HepG2 (cell line): ENCODE data around the gene HEMK1. TPM values are rescaled to one million over a fixed set of nuclear protein-coding genes. Genes with fewer than 3 reads are reported as not detected.

Experiments
- AKAP8 ChIP-seq: sonication (generic); formaldehyde crosslinking; IDR thresholded peaks from 2 replicates; pipeline ENCODE4 v1.5.1; 2020; ENCODE audit warnings: mild to moderate bottlenecking, missing genetic modification reagents
- ETV6 ChIP-seq: sonication (generic); formaldehyde crosslinking; conservative IDR thresholded peaks from 2 replicates; pipeline ENCODE4 v1.4.0; 2020; ENCODE audit warnings: missing genetic modification reagents
- FOXK2 ChIP-seq: fragments of 450-650 bp; IDR thresholded peaks from 2 replicates; pipeline ENCODE4 v1.6.1; 2016
- ISX ChIP-seq: sonication (generic); formaldehyde crosslinking; conservative IDR thresholded peaks from 2 replicates; pipeline ENCODE4 v1.5.0; 2020; ENCODE audit warnings: missing genetic modification reagents
- KDM5B ChIP-seq: sonication (generic); formaldehyde crosslinking; IDR thresholded peaks from 2 replicates; pipeline ENCODE4 v1.4.0; 2020; ENCODE audit warnings: missing genetic modification reagents, mild to moderate bottlenecking, borderline replicate concordance
- KMT2A ChIP-seq: sonication (generic); formaldehyde crosslinking; IDR thresholded peaks from 2 replicates; pipeline ENCODE4 v1.4.0; 2020; ENCODE audit warnings: missing genetic modification reagents
- RXRB ChIP-seq: IDR thresholded peaks from 2 replicates; pipeline ENCODE4 v1.6.1; 2016; ENCODE audit warnings: borderline replicate concordance, missing genetic modification reagents, missing compliant biosample characterization
- SALL2 ChIP-seq: sonication (generic); formaldehyde crosslinking; IDR thresholded peaks from 2 replicates; pipeline ENCODE4 v1.8.1; 2023; ENCODE audit warnings: mild to moderate bottlenecking, missing genetic modification reagents, inconsistent platforms
- STAG1 ChIP-seq: sonication (generic); formaldehyde crosslinking; IDR thresholded peaks from 2 replicates; pipeline ENCODE4 v1.4.0; 2020; ENCODE audit warnings: missing genetic modification reagents
- STAT5B ChIP-seq: sonication (generic); formaldehyde crosslinking; IDR thresholded peaks from 2 replicates; pipeline ENCODE4 v1.4.0; 2020; ENCODE audit warnings: missing genetic modification reagents
- ZBTB7A ChIP-seq: sonication (generic); formaldehyde crosslinking; IDR thresholded peaks from 2 replicates; pipeline ENCODE4 v1.8.0; 2022; ENCODE audit warnings: mild to moderate bottlenecking, missing genetic modification reagents
- ZMAT3 ChIP-seq: sonication (generic); formaldehyde crosslinking; conservative IDR thresholded peaks from 2 replicates; pipeline ENCODE4 v1.7.0; 2021; ENCODE audit warnings: missing genetic modification reagents
- ZNF101 ChIP-seq: sonication (generic); formaldehyde crosslinking; IDR thresholded peaks from 2 replicates; pipeline ENCODE4 v1.4.0; 2020; ENCODE audit warnings: mild to moderate bottlenecking, low read depth, missing genetic modification reagents, borderline replicate concordance
- ZNF7 ChIP-seq: IDR thresholded peaks from 2 replicates; pipeline ENCODE4 v1.6.1; 2016; ENCODE audit warnings: missing biosample characterization, missing genetic modification reagents
- ZNF75D ChIP-seq: sonication (generic); formaldehyde crosslinking; IDR thresholded peaks from 2 replicates; pipeline ENCODE4 v1.8.1; 2023; ENCODE audit warnings: missing genetic modification reagents, mild to moderate bottlenecking, borderline replicate concordance
- polyA plus RNA-seq, 8 experiments: library from polyadenylated mRNA; depleted of rRNA in 3 of 8; stranded (reverse) in 7 of 8; unstranded in 1 of 8; fragments of >200 nt; fragmentation: Illumina TruSeq in 4 of 8; extraction: Trizol in 4 of 8; gene quantifications; 2 replicates each; pipeline versions ENCODE4 v1.2.1 to v1.2.3, GENCODE V29; 2011 to 2016; ENCODE audit warnings: low read depth in 4 of 8, missing spikeins in 1 of 8, mixed read lengths in 1 of 8; ENCODE audit not compliant: insufficient read depth in 1 of 8
- total RNA-seq, 5 experiments: library from RNA; depleted of rRNA; stranded (reverse); fragments of >200 nt; fragmentation: Illumina TruSeq; extraction: Trizol; gene quantifications; 2 replicates each; pipeline ENCODE4 v1.2.3, GENCODE V29; 2016; ENCODE audit warnings: low read depth in 1 of 5
- TF ChIP-seq, protein P1 (sequence below): sonication (generic); formaldehyde crosslinking; IDR thresholded peaks from 2 replicates; pipeline ENCODE4 v1.4.0; 2020; ENCODE audit warnings: mild to moderate bottlenecking, missing genetic modification reagents
- TF ChIP-seq, protein P2 (sequence below): sonication (generic); formaldehyde crosslinking; IDR thresholded peaks from 2 replicates; pipeline ENCODE4 v1.9.0; 2022; ENCODE audit warnings: missing genetic modification reagents, mild to moderate bottlenecking, borderline replicate concordance

HEMK1 gene
- total and polyA plus RNA-seq, 2 of the 13 experiments (the other 11 are each of a cell fraction or from before 2014, with no cell fraction given), result 9.8 to 12.6 TPM

DNA sequence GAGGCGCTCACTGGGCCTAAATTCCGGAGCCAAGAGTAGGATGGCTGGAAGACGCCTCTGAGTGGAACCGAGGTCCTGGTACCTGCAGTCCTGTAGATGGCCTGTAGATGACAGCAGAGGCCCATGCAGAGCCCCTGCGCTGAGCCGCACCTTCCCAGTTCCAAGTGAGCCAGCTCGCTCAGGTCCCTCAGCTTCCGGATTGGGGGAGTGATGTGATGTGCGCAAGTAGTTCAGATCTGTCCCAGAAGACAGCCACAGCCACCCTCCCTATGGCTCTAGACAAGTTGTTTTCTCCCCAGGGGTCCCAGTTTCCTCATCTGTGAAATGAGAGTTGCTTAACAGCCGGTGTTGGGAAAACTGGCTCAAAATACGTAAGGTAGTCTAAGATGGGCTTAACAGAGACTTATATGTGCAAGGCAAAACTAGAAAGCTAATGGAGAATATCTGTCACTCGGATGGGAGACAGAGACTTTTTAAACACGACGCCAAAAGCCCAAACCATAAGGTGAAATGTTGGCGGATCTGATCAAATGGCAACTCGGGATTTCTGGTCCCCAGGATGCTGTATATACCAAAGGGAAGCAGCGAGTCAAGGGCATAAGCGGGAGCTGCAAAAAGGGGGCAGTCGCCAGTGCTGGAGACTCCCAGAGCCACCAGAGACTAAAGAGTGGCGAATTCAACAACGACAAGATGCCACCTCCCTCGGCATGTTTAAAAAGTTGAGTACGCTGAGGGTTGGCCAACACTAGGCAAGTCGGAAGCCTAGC, 46.9 kb downstream of the HEMK1 start (continued):
- no peak for TF ChIP-seq ZNF7 (CRISPR knock-in tag)
- TF ChIP-seq AKAP8 (CRISPR knock-in tag), result no peak
- no peak for TF ChIP-seq ISX (CRISPR knock-in tag)
- TF ChIP-seq, protein P1, sequence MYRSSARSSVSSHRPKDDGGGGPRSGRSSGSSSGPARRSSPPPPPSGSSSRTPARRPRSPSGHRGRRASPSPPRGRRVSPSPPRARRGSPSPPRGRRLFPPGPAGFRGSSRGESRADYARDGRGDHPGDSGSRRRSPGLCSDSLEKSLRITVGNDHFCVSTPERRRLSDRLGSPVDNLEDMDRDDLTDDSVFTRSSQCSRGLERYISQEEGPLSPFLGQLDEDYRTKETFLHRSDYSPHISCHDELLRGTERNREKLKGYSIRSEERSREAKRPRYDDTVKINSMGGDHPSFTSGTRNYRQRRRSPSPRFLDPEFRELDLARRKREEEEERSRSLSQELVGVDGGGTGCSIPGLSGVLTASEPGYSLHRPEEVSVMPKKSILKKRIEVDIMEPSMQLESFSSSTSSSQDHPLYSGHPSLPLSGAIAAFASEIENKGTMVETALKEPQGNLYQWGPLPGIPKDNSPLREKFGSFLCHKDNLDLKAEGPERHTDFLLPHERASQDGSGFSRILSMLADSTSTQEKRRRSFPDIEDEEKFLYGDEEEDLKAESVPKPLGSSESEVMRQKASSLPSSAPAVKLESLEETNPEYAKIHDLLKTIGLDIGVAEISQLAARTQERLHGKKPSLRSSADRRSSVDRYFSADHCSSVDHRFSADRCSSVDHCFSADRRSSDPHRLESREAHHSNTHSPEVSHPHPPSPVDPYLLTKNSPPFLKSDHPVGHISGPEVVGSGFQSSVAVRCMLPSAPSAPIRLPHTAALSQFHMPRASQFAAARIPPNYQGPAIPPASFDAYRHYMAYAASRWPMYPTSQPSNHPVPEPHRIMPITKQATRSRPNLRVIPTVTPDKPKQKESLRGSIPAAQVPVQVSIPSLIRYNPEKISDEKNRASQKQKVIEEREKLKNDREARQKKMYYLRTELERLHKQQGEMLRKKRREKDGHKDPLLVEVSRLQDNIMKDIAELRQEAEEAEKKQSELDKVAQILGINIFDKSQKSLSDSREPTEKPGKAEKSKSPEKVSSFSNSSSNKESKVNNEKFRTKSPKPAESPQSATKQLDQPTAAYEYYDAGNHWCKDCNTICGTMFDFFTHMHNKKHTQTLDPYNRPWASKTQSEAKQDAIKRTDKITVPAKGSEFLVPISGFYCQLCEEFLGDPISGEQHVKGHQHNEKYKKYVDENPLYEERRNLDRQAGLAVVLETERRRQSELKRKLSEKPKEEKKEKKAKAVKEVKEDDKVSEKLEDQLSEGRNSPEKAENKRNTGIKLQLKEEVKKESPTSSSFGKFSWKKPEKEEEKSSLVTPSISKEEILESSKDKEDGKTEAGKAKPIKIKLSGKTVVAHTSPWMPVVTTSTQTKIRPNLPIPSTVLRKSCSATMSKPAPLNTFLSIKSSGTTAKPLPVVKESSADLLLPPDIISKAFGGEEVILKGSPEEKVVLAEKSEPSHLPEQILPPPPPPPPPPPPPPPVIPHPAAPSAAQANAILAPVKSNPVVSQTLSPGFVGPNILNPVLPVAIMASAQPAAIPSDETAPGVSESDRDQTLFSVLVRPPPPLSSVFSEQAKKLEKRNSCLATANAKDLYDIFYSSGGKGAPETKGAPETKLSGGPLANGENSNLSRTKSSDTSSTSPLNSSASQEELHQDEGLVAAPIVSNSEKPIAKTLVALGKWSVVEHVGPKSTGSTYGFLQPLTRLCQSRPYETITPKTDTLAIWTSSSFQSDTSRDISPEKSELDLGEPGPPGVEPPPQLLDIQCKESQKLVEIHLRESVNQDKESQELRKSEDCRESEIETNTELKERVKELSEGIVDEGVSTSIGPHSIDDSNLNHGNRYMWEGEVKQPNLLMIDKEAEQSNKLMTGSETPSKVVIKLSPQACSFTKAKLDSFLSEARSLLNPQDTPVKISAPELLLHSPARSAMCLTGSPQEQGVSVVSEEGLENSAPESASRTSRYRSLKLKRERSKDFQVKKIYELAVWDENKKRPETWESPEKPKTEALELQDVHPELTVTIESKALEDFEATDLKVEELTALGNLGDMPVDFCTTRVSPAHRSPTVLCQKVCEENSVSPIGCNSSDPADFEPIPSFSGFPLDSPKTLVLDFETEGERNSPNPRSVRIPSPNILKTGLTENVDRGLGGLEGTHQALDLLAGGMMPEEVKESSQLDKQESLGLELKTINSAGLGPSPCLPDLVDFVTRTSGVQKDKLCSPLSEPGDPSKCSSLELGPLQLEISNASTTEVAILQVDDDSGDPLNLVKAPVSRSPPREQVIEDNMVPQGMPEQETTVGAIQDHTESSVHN (CRISPR knock-in tag), result no peak
- 0 out of 2 replicates have a peak, but pooled peaks have one; percentile 32 for TF ChIP-seq KMT2A (CRISPR knock-in tag)
- TF ChIP-seq, protein P2, sequence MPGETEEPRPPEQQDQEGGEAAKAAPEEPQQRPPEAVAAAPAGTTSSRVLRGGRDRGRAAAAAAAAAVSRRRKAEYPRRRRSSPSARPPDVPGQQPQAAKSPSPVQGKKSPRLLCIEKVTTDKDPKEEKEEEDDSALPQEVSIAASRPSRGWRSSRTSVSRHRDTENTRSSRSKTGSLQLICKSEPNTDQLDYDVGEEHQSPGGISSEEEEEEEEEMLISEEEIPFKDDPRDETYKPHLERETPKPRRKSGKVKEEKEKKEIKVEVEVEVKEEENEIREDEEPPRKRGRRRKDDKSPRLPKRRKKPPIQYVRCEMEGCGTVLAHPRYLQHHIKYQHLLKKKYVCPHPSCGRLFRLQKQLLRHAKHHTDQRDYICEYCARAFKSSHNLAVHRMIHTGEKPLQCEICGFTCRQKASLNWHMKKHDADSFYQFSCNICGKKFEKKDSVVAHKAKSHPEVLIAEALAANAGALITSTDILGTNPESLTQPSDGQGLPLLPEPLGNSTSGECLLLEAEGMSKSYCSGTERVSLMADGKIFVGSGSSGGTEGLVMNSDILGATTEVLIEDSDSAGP (CRISPR knock-in tag), result no peak
- TF ChIP-seq FOXK2, result no peak
- TF ChIP-seq KDM5B (CRISPR knock-in tag), result peak; percentile 66
- TF ChIP-seq SALL2 (CRISPR knock-in tag), result 0 out of 2 replicates have a peak, but pooled peaks have one; percentile 46
- no peak for TF ChIP-seq ZBTB7A
- TF ChIP-seq RXRB, result no peak
- no peak for TF ChIP-seq ETV6 (CRISPR knock-in tag)
- TF ChIP-seq ZNF101 (CRISPR knock-in tag), result no peak
- TF ChIP-seq ZNF75D (CRISPR knock-in tag), result no peak
- no peak for TF ChIP-seq STAT5B (CRISPR knock-in tag)
- TF ChIP-seq ZMAT3, result no peak
- peak; percentile 96 for TF ChIP-seq STAG1 (CRISPR knock-in tag)
- TF ChIP-seq, all 625 proteins: peak for 73
